ENCODE results near the gene EFHC1. TPM values are rescaled to one million over a fixed set of nuclear protein-coding genes. Genes with fewer than 3 reads are reported as not detected.

Gene EFHC1
- polyA plus RNA-seq, 1 donor (not counting 4 experiments of a cell fraction or from before 2014, with no cell fraction given): 20.5 TPM

GRCh38 chr6:52496631-52497030 is 76.5 kb downstream of the EFHC1 start:
- Histone ChIP-seq H4K20me1 (ENCODE audit: control insufficient read depth, extremely low read depth, insufficient read depth, low read length) (no peaks in the 10 kb centered on the region), H3K4me2 (ENCODE audit: control insufficient read depth, extremely low read depth, insufficient read depth, low read depth, low read length) (no peak overlapping the region), H3K9me3 (ENCODE audit: control insufficient read depth, low read depth, low read length) (no peaks in the 10 kb centered on the region), H3K27ac (ENCODE audit: control insufficient read depth, insufficient read depth, low read length) (no peak overlapping the region), H3K4me1 (ENCODE audit: control insufficient read depth, extremely low read depth, insufficient read depth, low read length) (peaks cover 17% of the 10 kb centered on the region), H3K9me1 (ENCODE audit: control insufficient read depth, extremely low read depth, insufficient read depth, low read length) (no peaks in the 10 kb centered on the region), H3K79me2 (ENCODE audit: control insufficient read depth, insufficient read depth, low read length) (no peaks in the 10 kb centered on the region), H3K4me3 (ENCODE audit: control insufficient read depth in 2 of 3, extremely low read depth in 1 of 3, insufficient read depth in 2 of 3, low read depth in 1 of 3, low read length in 3 of 3) (no peak overlapping the region), H2AFZ (ENCODE audit: control insufficient read depth, low read length) (no peak overlapping the region), H3K27me3 (ENCODE audit: control insufficient read depth, extremely low read depth, insufficient read depth, low read length) (no peaks in the 10 kb centered on the region), H3K9ac (ENCODE audit: control insufficient read depth, extremely low read depth, insufficient read depth, low read length) (no peak overlapping the region), H3K36me3 (ENCODE audit: control insufficient read depth in 2 of 2, extremely low read depth in 1 of 2, insufficient read depth in 2 of 2, low read length in 2 of 2) (peaks cover 0 to 2% of the 10 kb centered on the region in 2 experiments)
- FAIRE-seq (no peak), DNase-seq (ENCODE audit: low read depth, low spot score) (no peak)
- dilution Hi-C loops (cut with MboI; ENCODE audit: extremely low pct_ligation_motif_present, low sequenced_read_pairs): no loop called here
- TF ChIP-seq EZH2 (IDR thresholded peaks at IDR 0.05; ENCODE audit: low read length) (no peak), CTCF (optimal IDR thresholded peaks at IDR 0.05 in 1 of 3, IDR thresholded peaks at IDR 0.05 in 1 of 3, conservative IDR thresholded peaks at IDR 0.05 in 1 of 3; ENCODE audit: extremely low read depth in 1 of 3, insufficient read depth in 2 of 3, low read length in 3 of 3) (no peak)

GRCh38 chr6:52497652-52498408 is 77.7 kb downstream of the EFHC1 start:
- Histone ChIP-seq H3K4me3 (ENCODE audit: control insufficient read depth in 2 of 3, extremely low read depth in 1 of 3, insufficient read depth in 2 of 3, low read depth in 1 of 3, low read length in 3 of 3) (no peak overlapping the region), H3K9ac (ENCODE audit: control insufficient read depth, extremely low read depth, insufficient read depth, low read length) (no peak overlapping the region), H3K27ac (ENCODE audit: control insufficient read depth, insufficient read depth, low read length) (no peak overlapping the region), H3K36me3 (ENCODE audit: control insufficient read depth in 2 of 2, extremely low read depth in 1 of 2, insufficient read depth in 2 of 2, low read length in 2 of 2) (peaks cover 0 to 8% of the 10 kb centered on the region in 2 experiments), H3K4me1 (ENCODE audit: control insufficient read depth, extremely low read depth, insufficient read depth, low read length) (peaks cover 21% of the 10 kb centered on the region), H3K4me2 (ENCODE audit: control insufficient read depth, extremely low read depth, insufficient read depth, low read depth, low read length) (no peak overlapping the region), H3K9me1 (ENCODE audit: control insufficient read depth, extremely low read depth, insufficient read depth, low read length) (no peaks in the 10 kb centered on the region), H3K9me3 (ENCODE audit: control insufficient read depth, low read depth, low read length) (no peaks in the 10 kb centered on the region), H3K79me2 (ENCODE audit: control insufficient read depth, insufficient read depth, low read length) (no peaks in the 10 kb centered on the region), H3K27me3 (ENCODE audit: control insufficient read depth, extremely low read depth, insufficient read depth, low read length) (no peaks in the 10 kb centered on the region), H4K20me1 (ENCODE audit: control insufficient read depth, extremely low read depth, insufficient read depth, low read length) (no peaks in the 10 kb centered on the region), H2AFZ (ENCODE audit: control insufficient read depth, low read length) (no peak overlapping the region)
- DNase-seq (ENCODE audit: low read depth, low spot score) (no peak), FAIRE-seq (no peak)
- dilution Hi-C loops (cut with MboI; ENCODE audit: extremely low pct_ligation_motif_present, low sequenced_read_pairs): no loop called here
- no peak for TF ChIP-seq EZH2 (IDR thresholded peaks at IDR 0.05; ENCODE audit: low read length)
- TF ChIP-seq CTCF (optimal IDR thresholded peaks at IDR 0.05 in 1 of 3, IDR thresholded peaks at IDR 0.05 in 1 of 3, conservative IDR thresholded peaks at IDR 0.05 in 1 of 3; ENCODE audit: extremely low read depth in 1 of 3, insufficient read depth in 2 of 3, low read length in 3 of 3): no peak

Data from keratinocyte (primary cell).